GM21447 (cell line): ENCODE data around the gene VWDE.

Experiments
- ATAC-seq: cut with Tn5 transposase; IDR thresholded peaks from one replicate; pipeline ENCODE4 v1.9.1; 2021; ENCODE audit not compliant: unreplicated experiment

Gene VWDE

GRCh38 chr7:12328888-12329770 is 74.5 kb downstream of the VWDE start:
- ATAC-seq: no peak

GRCh38 chr7:12327922-12328321 is 75.7 kb downstream of the VWDE start:
- ATAC-seq: no peak

GRCh38 chr7:12325646-12326045 is 78.0 kb downstream of the VWDE start:
- ATAC-seq: no peak

GRCh38 chr7:12323415-12323814 is 80.2 kb downstream of the VWDE start:
- ATAC-seq: no peak

- peak; percentile 75 for ATAC-seq
These were observed 80.8 kb downstream of the VWDE start for GRCh38 chr7:12322903-12323300.

GRCh38 chr7:12322284-12322902 is 81.3 kb downstream of the VWDE start:
- ATAC-seq: no peak

GRCh38 chr7:12320987-12321647 is 82.5 kb downstream of the VWDE start:
- ATAC-seq: no peak

GRCh38 chr7:12320241-12320986 is 83.3 kb downstream of the VWDE start:
- no peak for ATAC-seq

GRCh38 chr7:12317675-12318074 is 86.0 kb downstream of the VWDE start:
- ATAC-seq: no peak

- ATAC-seq: no peak
These were observed 86.7 kb downstream of the VWDE start for GRCh38 chr7:12316925-12317324.

GRCh38 chr7:12315049-12315448 is 88.6 kb downstream of the VWDE start:
- no peak for ATAC-seq

GRCh38 chr7:12314199-12314598 is 89.5 kb downstream of the VWDE start:
- ATAC-seq: peak; percentile 67

GRCh38 chr7:12305502-12305901 is 98.2 kb downstream of the VWDE start:
- no peak for ATAC-seq

GRCh38 chr7:12303495-12303894 is 100.2 kb downstream of the VWDE start:
- ATAC-seq: no peak

- ATAC-seq: no peak
These were observed 100.6 kb downstream of the VWDE start for GRCh38 chr7:12303062-12303461.

GRCh38 chr7:12300415-12300814 is 103.2 kb downstream of the VWDE start:
- no peak for ATAC-seq

- no peak for ATAC-seq
These were observed 104.3 kb downstream of the VWDE start for GRCh38 chr7:12299367-12299766.

- no peak for ATAC-seq
These were observed 106.2 kb downstream of the VWDE start for GRCh38 chr7:12297283-12298108.

- no peak for ATAC-seq
These were observed 107.6 kb downstream of the VWDE start for GRCh38 chr7:12296051-12296570.

- ATAC-seq: peak; percentile 71
These were observed 109.0 kb downstream of the VWDE start for GRCh38 chr7:12294701-12295100.
